ENCODE results near the gene HOMER2. TPM values are rescaled to one million over a fixed set of nuclear protein-coding genes. Genes with fewer than 3 reads are reported as not detected.

The HOMER2 gene
- total and polyA plus RNA-seq, 2 donors (not counting 3 experiments of a cell fraction or from before 2014, with no cell fraction given) = 0.60 to 0.68 TPM

- DNase-seq (ENCODE audit: low read depth, low spot score) = no peak
- Histone ChIP-seq H3K4me3 (replicated peaks in 1 of 3; ENCODE audit: insufficient read depth in 1 of 3, low read depth in 1 of 3, low read length in 3 of 3) (no peak overlapping the region), H3K27ac (ENCODE audit: insufficient read depth, low read depth, low read length) (no peak overlapping the region), H3K9me3 (replicated peaks; ENCODE audit: control insufficient read depth, insufficient read depth, low read length) (no peaks in the 10 kb centered on the region), H3K79me2 (ENCODE audit: control insufficient read depth, insufficient read depth, low read length) (no peaks in the 10 kb centered on the region), H2AFZ (ENCODE audit: low read depth, low read length) (no peak overlapping the region), H3K9me1 (replicated peaks; ENCODE audit: control insufficient read depth, extremely low read depth, insufficient read depth, low read length) (no peaks in the 10 kb centered on the region), H4K20me1 (replicated peaks; ENCODE audit: control insufficient read depth, extremely low read depth, insufficient read depth, low read length) (no peaks in the 10 kb centered on the region), H3K27me3 (ENCODE audit: control insufficient read depth in 2 of 2, insufficient read depth in 2 of 2, low read length in 2 of 2) (peaks cover 0 to 13% of the 10 kb centered on the region in 2 experiments), H3K4me1 (ENCODE audit: control insufficient read depth, extremely low read depth, insufficient read depth, low read length) (no peaks in the 10 kb centered on the region), H3K9ac (replicated peaks; ENCODE audit: extremely low read depth, insufficient read depth, low read length) (no peak overlapping the region), H3K4me2 (ENCODE audit: insufficient read depth, low read length) (no peak overlapping the region), H3K36me3 (ENCODE audit: control insufficient read depth in 2 of 2, extremely low read depth in 1 of 2, insufficient read depth in 2 of 2, low read length in 2 of 2) (no peaks in the 10 kb centered on the region)
- no TSS peak for BruUV-seq (replicated peaks)
- dilution Hi-C loops (cut with MboI; ENCODE audit: extremely low pct_ligation_motif_present, low sequenced_read_pairs) (no loop called here), intact Hi-C loops (cut with micrococcal nuclease) (no loop called here)
- ChIA-PET CTCF (interaction anchor here (0.6 kb wide), 1 partner anchor 10 kb away, joined by 3 read pairs; no protein-coding TSS in a partner anchor), POLR2A (no interaction called here)
- no peak for TF ChIP-seq POLR2AphosphoS5 (IDR thresholded peaks at IDR 0.05; ENCODE audit: insufficient read depth, low read depth, low read length)
- TF ChIP-seq, protein P1, sequence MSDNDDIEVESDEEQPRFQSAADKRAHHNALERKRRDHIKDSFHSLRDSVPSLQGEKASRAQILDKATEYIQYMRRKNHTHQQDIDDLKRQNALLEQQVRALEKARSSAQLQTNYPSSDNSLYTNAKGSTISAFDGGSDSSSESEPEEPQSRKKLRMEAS (IDR thresholded peaks at IDR 0.05; ENCODE audit: insufficient read depth, insufficient read length) = no peak
- no peak for TF ChIP-seq JUN (IDR thresholded peaks at IDR 0.05; ENCODE audit: borderline replicate concordance, insufficient read depth, insufficient read length, low read depth)
- no peak for TF ChIP-seq MYC (IDR thresholded peaks at IDR 0.05; ENCODE audit: low read depth, low read length)
- TF ChIP-seq EZH2 (IDR thresholded peaks at IDR 0.05; ENCODE audit: borderline replicate concordance, low read depth, low read length, severe bottlenecking) = no peak
- TF ChIP-seq, protein P2, sequence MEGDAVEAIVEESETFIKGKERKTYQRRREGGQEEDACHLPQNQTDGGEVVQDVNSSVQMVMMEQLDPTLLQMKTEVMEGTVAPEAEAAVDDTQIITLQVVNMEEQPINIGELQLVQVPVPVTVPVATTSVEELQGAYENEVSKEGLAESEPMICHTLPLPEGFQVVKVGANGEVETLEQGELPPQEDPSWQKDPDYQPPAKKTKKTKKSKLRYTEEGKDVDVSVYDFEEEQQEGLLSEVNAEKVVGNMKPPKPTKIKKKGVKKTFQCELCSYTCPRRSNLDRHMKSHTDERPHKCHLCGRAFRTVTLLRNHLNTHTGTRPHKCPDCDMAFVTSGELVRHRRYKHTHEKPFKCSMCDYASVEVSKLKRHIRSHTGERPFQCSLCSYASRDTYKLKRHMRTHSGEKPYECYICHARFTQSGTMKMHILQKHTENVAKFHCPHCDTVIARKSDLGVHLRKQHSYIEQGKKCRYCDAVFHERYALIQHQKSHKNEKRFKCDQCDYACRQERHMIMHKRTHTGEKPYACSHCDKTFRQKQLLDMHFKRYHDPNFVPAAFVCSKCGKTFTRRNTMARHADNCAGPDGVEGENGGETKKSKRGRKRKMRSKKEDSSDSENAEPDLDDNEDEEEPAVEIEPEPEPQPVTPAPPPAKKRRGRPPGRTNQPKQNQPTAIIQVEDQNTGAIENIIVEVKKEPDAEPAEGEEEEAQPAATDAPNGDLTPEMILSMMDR (IDR thresholded peaks at IDR 0.05; ENCODE audit: extremely low read depth in 1 of 2, insufficient read depth in 1 of 2, low read depth in 1 of 2, low read length in 2 of 2) = no peak
- no peak for TF ChIP-seq POLR2A (IDR thresholded peaks at IDR 0.05; ENCODE audit: low read depth, low read length)
- no peak for TF ChIP-seq FOS (IDR thresholded peaks at IDR 0.05; ENCODE audit: borderline replicate concordance, insufficient read depth, low read length)
- no peak for TF ChIP-seq GATA2 (IDR thresholded peaks at IDR 0.05; ENCODE audit: insufficient read depth, insufficient read length, low read depth, low read length)
- FAIRE-seq = no peak
Measured at GRCh38 chr15:82804575-82804949, 148.0 kb downstream of the HOMER2 start.

Measured in endothelial cell of umbilical vein (primary cell).